Ramos (cell line): ENCODE results near the gene SRMS.

Experiments used
- in situ Hi-C: fragments of 300-500 bp; cut with MboI; formaldehyde crosslinking; loops from one replicate; pipeline ENCODE4 v1.14.3; 2022; ENCODE audit warnings: low sequenced_read_pairs; ENCODE audit not compliant: unreplicated experiment

Gene SRMS

DNA sequence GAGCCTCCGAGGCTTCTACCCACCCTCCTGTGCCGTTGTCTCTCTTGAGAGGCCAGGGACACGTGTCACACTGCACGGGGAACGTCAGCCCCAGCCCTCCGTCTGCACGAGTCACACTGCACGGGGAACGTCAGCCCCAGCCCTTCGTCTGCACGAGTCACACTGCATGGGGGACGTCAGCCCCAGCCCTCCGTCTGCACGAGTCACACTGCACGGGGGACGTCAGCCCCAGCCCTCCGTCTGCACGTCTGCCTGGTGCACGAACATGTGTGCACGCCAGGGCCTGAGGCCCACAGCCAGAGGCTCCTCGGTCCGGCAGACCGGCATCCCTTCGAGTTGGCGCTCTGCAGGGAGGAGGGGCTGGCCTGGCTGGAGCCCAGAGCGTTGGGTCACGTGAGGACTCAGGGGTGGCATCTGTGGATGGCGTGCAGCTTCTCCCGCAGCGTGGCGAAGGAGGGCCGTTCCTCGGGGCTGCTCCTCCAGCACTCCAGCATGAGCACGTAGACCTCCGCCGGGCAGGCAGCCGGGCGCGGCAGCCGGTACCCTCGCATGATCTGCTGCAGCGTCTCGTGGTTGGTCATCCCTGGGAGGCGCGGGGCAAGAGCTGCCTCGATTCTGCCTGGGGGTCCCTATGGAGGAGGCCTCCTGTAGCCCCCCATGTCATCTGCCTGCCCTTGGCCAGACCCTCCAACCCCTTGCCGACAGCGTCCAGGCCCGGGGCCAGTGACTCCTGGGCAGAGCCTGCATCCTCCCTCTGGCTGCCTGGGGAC lies 6.9 kb downstream of the SRMS start:
- in situ Hi-C loops: no loop called here

DNA sequence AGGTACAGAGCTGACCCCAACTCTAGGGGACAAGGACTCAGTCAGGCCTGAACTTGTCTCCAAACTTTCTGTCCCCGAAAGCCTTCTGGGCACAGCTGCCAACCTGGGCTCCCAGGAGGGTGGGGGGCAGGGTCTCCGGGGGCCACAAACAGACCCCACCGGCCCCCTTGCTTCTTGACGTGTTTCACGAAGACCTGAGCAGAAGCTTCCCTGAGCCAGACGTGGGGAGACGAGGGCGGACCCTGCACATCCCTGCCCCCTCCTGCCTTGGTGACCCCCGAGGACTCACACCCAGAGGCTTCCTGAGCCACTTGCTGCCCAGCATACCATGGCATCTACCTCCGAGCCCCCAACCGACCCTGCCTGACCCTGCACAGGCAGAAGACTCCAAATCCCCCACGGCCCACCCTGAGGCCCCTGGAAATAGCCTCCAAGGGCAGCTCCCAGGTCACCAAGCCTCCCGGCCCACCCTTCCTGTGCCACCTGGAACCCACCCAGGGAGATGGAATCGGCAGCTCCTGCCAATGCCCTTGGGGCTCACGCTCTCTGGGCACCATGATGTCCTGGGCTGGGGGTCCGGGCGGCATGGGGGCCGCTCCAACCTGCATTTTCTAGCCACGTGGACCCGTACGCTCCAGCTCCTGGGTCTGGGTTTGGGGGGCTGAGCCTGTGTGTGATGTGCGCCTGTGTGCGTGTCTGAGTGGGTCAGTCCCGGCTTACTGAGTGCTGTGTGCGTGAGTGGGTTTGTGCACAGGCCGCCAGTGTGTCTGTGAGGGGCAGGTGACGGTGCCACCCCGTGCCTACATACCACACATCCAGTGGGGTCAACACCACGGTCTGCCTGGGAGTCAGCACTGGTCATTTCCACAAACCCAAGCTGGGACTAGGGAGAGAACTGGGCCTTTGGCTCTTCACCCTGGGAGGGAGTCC lies 7.8 kb downstream of the SRMS start:
- in situ Hi-C loops: no loop called here

- in situ Hi-C loops: no loop called here
Observed at GRCh38 chr20:63539092-63539430, 8.5 kb downstream of the SRMS start.

- in situ Hi-C loops: no loop called here
Observed at GRCh38 chr20:63538204-63539091, 9.1 kb downstream of the SRMS start.

DNA sequence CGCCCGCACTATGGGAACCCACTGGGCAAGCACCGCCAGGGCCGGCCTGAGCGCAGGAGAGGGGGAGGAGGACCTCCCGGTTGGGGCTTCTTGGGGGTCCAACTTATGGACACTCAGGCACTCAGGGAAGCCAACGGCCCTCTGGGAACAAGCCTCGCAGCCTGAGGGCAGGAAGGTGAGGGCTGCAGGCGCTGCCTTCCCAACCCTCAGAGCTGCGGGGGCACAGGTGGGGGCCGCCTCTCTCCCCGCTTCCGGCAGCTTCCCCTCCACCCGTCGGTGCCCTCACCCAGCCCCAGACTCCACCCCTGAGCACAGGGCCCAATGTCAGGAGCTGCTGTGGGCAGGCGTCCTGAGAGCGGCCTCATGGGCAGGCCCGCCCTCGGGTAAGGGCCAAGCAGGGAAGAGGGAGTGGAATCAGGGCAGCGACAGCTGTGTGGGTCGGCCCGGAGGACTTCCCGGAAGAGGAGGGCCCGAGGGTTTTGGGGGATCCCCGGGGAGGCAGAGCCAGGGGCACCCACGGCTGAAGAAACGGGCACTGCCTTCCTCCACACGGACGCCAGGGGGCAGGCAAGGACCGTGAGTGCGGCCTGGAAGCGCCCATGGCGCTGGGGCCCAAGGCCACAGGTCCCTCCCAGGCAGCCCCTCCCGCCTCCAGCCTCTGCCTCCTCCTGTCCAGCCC lies 9.9 kb downstream of the SRMS start:
- in situ Hi-C loops: no loop called here

DNA sequence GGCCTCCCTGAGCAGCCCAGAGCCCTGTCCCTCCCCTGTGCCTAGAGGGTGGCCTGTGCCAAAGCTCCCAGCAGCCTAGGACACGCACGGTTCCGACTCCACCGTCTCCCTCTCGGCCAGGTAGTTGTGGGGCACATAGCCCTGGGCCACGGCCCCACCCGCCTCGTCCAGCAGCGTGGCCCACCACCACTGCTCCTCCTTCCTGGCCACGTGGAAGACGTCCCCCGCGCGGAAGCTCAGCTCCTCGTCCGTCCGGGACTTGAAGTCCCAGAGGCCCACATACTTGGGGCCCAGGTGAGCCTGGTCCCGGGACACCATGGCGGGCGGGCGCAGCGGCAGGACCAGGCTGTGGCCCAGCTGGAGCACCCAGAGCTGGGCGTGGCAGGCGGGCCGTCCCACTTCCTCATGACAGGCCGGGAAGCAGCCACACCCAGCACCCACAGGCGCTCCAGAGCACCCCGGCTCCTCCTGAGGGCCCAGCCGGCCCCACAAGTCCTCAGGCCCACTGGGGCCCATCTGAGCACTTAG lies 10.5 kb downstream of the SRMS start, which contains the start of gene PTK6:
TSS of gene PTK6 (minus strand) at position 380 of the 528 bp plus-strand sequence. CDS start at position 318, 62 bp downstream.
- in situ Hi-C loops: no loop called here

DNA sequence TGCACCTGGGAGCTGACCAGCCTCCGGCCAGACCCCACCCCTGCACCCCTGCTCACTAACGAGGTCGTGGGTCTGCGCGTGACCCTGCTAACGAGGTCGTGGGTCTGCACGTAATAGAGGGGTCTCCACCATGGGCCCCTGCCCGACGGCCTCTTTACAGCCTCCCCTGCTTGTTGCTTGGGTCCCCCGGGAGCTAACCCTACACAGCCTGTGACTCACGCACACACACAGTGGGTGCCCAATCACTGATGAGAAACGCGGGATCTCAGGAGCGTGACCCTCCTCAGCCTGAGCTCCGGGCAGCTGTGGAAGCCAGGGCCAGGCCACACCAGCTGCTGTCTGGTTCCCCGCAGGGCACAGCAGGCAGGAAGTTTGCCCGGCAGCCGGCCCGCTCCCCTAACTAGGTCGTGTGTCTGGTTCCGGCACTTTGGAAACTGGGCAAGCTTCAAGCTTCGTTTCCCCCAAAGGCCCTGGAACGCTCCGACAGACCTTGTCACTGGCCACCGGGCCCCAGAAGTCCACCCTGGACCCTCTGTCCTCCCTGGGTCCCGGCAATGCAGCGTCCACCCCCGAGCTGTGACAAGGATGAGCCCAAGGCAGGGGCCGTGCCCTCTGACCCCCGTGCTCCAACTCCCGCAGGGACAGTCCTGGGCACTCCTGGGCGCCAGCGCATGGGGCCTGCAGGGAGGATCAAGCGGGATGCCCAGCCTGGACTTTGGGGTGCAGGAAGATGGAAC lies 11.1 kb downstream of the SRMS start:
- in situ Hi-C loops: no loop called here

GRCh38 chr20:63534831-63535651 lies 12.5 kb downstream of the SRMS start:
- in situ Hi-C loops: no loop called here

DNA sequence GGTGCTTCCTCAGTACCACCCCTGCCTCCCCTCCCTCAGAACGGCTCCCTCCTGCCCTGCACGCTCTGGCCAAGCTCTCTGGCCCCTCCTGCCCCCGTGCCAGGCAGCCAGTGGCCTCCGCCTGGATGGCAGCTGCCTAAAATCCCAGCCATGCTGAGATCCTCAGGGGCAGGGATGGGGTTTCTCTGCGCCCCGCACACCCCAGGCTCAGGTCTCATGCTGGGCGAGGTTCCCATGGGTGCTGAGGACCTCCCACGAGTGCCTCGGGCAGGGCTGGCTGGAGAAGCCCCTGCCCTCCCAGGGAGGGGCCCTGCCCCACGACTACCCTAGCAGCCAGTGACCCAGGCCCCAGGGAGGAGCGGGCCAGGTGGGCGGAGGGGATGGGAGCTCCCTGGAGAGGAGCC lies 13.1 kb downstream of the SRMS start:
- in situ Hi-C loops: no loop called here

DNA sequence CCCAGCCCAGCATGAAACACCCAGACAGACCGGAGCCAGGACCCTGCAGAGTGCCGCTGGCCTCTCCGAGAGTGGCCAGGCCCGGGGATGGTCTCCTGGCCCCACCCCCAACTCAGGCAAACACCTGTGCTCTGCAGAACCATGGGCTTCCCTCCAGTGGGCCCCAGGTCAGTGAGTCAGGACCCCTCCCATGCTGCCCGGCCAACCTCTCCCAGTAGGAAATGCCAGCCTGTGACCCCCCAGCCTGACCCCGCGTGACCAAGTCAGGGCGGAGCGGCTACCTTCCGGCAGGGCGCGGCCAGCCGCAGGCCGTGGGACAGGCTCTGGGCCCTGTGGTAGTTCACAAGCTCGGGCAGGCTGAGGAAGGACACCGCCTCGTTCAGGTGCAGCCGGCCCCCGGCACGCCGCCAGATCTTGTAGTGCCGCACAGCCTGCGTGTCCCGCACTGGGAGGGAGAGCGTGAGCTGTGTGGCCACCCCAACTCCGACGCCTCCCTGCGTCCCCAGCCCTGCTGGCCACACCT lies 13.6 kb downstream of the SRMS start:
- in situ Hi-C loops: no loop called here

- in situ Hi-C loops: no loop called here
Observed at GRCh38 chr20:63533388-63533787, 14.2 kb downstream of the SRMS start.

GRCh38 chr20:63532449-63532971 lies 15.0 kb downstream of the SRMS start:
- in situ Hi-C loops: no loop called here

GRCh38 chr20:63531686-63532448 lies 15.7 kb downstream of the SRMS start:
- in situ Hi-C loops: no loop called here

GRCh38 chr20:63530788-63531160 lies 16.8 kb downstream of the SRMS start:
- in situ Hi-C loops: no loop called here

- in situ Hi-C loops: no loop called here
Observed at GRCh38 chr20:63529861-63530787, 17.4 kb downstream of the SRMS start.
